ENCODE results near the gene SLC22A5. TPM values are rescaled to one million over a fixed set of nuclear protein-coding genes. Genes with fewer than 3 reads are reported as not detected.

Gene SLC22A5
- polyA plus RNA-seq, 2 of the 4 experiments (the other 2 are of a cell fraction): 27.4 to 35.3 TPM

- DNase-seq (ENCODE audit: low read depth in 1 of 2, low spot score in 1 of 2): no peak
- CTCF ChIA-PET: interaction anchor here (1.4 to 2.0 kb wide), 2 partner anchors 10 to 58 kb away, joined by 4 to 5 read pairs; no protein-coding TSS in a partner anchor
- no peak overlapping the region for H3K27ac ChIP-seq
- no peak for ATAC-seq
- no peaks in the 10 kb centered on the region for H3K4me1 ChIP-seq
- POLR2A ChIA-PET: no interaction called here
- no peak overlapping the region for H3K4me2 ChIP-seq
- H3K4me3 ChIP-seq: no peak overlapping the region
- FAIRE-seq: no peak
- TF ChIP-seq ELK1 (IDR thresholded peaks at IDR 0.05; ENCODE audit: low read depth, low read length) (no peak), BHLHE40 (IDR thresholded peaks at IDR 0.05; ENCODE audit: low read depth, low read length) (no peak), FOXS1 (CRISPR knock-in tag; IDR thresholded peaks at IDR 0.05) (no peak), EHMT2 (IDR thresholded peaks at IDR 0.05; ENCODE audit: low read depth) (no peak), KDM5A (IDR thresholded peaks at IDR 0.05) (no peak), NPAS2 (CRISPR knock-in tag; IDR thresholded peaks at IDR 0.05; ENCODE audit: borderline replicate concordance) (no peak), ZC3H11A (IDR thresholded peaks at IDR 0.05) (no peak), ZNF302 (CRISPR knock-in tag; IDR thresholded peaks at IDR 0.05) (no peak), POLR2AphosphoS2 (conservative IDR thresholded peaks at IDR 0.05; ENCODE audit: low read length) (no peak), KDM1A (IDR thresholded peaks at IDR 0.05; ENCODE audit: low read depth) (no peak), CHD2 (IDR thresholded peaks at IDR 0.05; ENCODE audit: low read length, partially characterized antibody) (no peak), JUN (IDR thresholded peaks at IDR 0.05) (no peak), PBX3 (IDR thresholded peaks at IDR 0.05) (no peak), NFE2L2 (conservative IDR thresholded peaks at IDR 0.05; ENCODE audit: low read length) (no peak), MAX (IDR thresholded peaks at IDR 0.05) (no peak), MAFK (IDR thresholded peaks at IDR 0.05; ENCODE audit: partially characterized antibody) (no peak), CBX2 (IDR thresholded peaks at IDR 0.05; ENCODE audit: borderline replicate concordance, low read depth) (no peak)
- WGBS (ENCODE audit: missing lambda C conversion rate): 78% methylated on average over 6 of the region's 7 CpGs
- H3K9me3 ChIP-seq: no peaks in the 10 kb centered on the region
Measured at GRCh38 chr5:132444061-132444460, 74.6 kb downstream of the SLC22A5 start.

Small RNA genes lying within 50 kb of the gene (small RNA-seq; reads per million reads assigned to genes)
- gene MIR3936: 0 to 6.4 (median 1.7) reads per million in 6 experiments

Other genes with a start within 250 kb of the SLC22A5 start
- 45.0 and 64.9 TPM in 2 replicates for gene P4HA2, start 141.9 kb upstream of the SLC22A5 start, polyA plus RNA-seq (2011; rRNA removed)
- gene P4HA2, start 141.9 kb upstream of the SLC22A5 start, polyA plus RNA-seq (2017; fragmentation: RNase III; extraction: RNeasy Plus Mini Kit Qiagen cat#74134 plus additional on column Dnase treatment): 35.1 to 40.3 TPM (median 36.4 TPM) in 3 replicates
- gene PDLIM4, start 112.0 kb upstream of the SLC22A5 start, polyA plus RNA-seq (2011; rRNA removed): not detected in 2 replicates
- 0.09 to 0.28 TPM (median 0.20 TPM) in 3 replicates for gene PDLIM4, start 112.0 kb upstream of the SLC22A5 start, polyA plus RNA-seq (2017; fragmentation: RNase III; extraction: RNeasy Plus Mini Kit Qiagen cat#74134 plus additional on column Dnase treatment)
- 4.1 and 4.6 TPM in 2 replicates for gene SLC22A4, start 75.3 kb upstream of the SLC22A5 start, polyA plus RNA-seq (2011; rRNA removed)
- gene SLC22A4, start 75.3 kb upstream of the SLC22A5 start, polyA plus RNA-seq (2017; fragmentation: RNase III; extraction: RNeasy Plus Mini Kit Qiagen cat#74134 plus additional on column Dnase treatment): 3.2 to 4.2 TPM (median 3.6 TPM) in 3 replicates
- gene IRF1, start 121.1 kb downstream of the SLC22A5 start, polyA plus RNA-seq (2011; rRNA removed): 10.9 and 11.2 TPM in 2 replicates
- gene IRF1, start 121.1 kb downstream of the SLC22A5 start, polyA plus RNA-seq (2017; fragmentation: RNase III; extraction: RNeasy Plus Mini Kit Qiagen cat#74134 plus additional on column Dnase treatment): 13.3 to 15.5 TPM (median 15.1 TPM) in 3 replicates
- gene IL5, start 173.8 kb downstream of the SLC22A5 start, polyA plus RNA-seq (2011; rRNA removed): not detected in 2 replicates
- not detected in 3 replicates for gene IL5, start 173.8 kb downstream of the SLC22A5 start, polyA plus RNA-seq (2017; fragmentation: RNase III; extraction: RNeasy Plus Mini Kit Qiagen cat#74134 plus additional on column Dnase treatment)
- gene RAD50, start 187.3 kb downstream of the SLC22A5 start, polyA plus RNA-seq (2011; rRNA removed): 51.6 and 81.5 TPM in 2 replicates
- 39.6 to 48.2 TPM (median 41.6 TPM) in 3 replicates for gene RAD50, start 187.3 kb downstream of the SLC22A5 start, polyA plus RNA-seq (2017; fragmentation: RNase III; extraction: RNeasy Plus Mini Kit Qiagen cat#74134 plus additional on column Dnase treatment)